IMR-90 (cell line): ENCODE measurements around the gene FTO. TPM values are rescaled to one million over a fixed set of nuclear protein-coding genes. Genes with fewer than 3 reads are reported as not detected.

Source experiments
- ATAC-seq: fragments of 200-7000 bp; cut with Tn5 transposase; 2 replicates; pipeline ENCODE4 v1.9.1; 2020; ENCODE audit warnings: low read depth, mild to moderate bottlenecking, moderate library complexity
- BruUV-seq: library from RNA; stranded (reverse); fragments of 400-500 nt; replicated peaks from 2 replicates; lab custom pipeline; 2021; lab: Mats Ljungman, UMichigan
- CTCF ChIA-PET: fragments of 300-600 bp; formaldehyde crosslinking; extraction: SDS; loops from one replicate; lab custom pipeline; 2021; ENCODE audit warnings: antibody characterized with exemption; lab: Yijun Ruan, JAX
- POLR2A ChIA-PET: fragments of 300-600 bp; sonication (Branson Sonifier 250); formaldehyde crosslinking; loops from one replicate; lab custom pipeline; 2022; ENCODE audit warnings: antibody characterized with exemption; ENCODE audit not compliant: unreplicated experiment; lab: Charles Lee
- DNase-seq: peaks from one replicate; pipeline ENCODE4 v3.0.0; 2013
- H2AFZ ChIP-seq: replicated peaks from 2 replicates; pipeline ENCODE3; 2013; ENCODE audit warnings: low read length, mild to moderate bottlenecking; ENCODE audit not compliant: poor library complexity
- H2AK5ac ChIP-seq: 2 replicates; pipeline ENCODE4 v1.6.1; 2013; ENCODE audit warnings: low read depth, low read length, inconsistent platforms
- H2AK9ac ChIP-seq: replicated peaks from 2 replicates; pipeline ENCODE3; 2013; ENCODE audit warnings: mild to moderate bottlenecking, low read depth, low read length, moderate library complexity; ENCODE audit not compliant: poor library complexity
- H2BK120ac ChIP-seq: 2 replicates; pipeline ENCODE4 v1.6.1; 2013; ENCODE audit warnings: low read depth, low read length, inconsistent platforms
- H2BK15ac ChIP-seq: 3 replicates; pipeline ENCODE4 v1.6.1; 2013; ENCODE audit warnings: low read depth, low read length, inconsistent platforms
- H2BK20ac ChIP-seq: 2 replicates; pipeline ENCODE4 v1.6.1; 2013; ENCODE audit warnings: low read depth, mild to moderate bottlenecking, inconsistent platforms, low read length, moderate library complexity
- H2BK5ac ChIP-seq: 2 replicates; pipeline ENCODE4 v1.6.1; 2013; ENCODE audit warnings: mild to moderate bottlenecking, low read depth, low read length, inconsistent platforms; ENCODE audit not compliant: poor library complexity, severe bottlenecking
- H3K14ac ChIP-seq: replicated peaks from 2 replicates; pipeline ENCODE4 v1.6.1; 2013; ENCODE audit warnings: low read depth, low read length, inconsistent platforms
- H3K18ac ChIP-seq: 2 replicates; pipeline ENCODE4 v1.6.1; 2013; ENCODE audit warnings: low read depth, low read length, control low read depth
- H3K23ac ChIP-seq: 2 replicates; pipeline ENCODE4 v1.6.1; 2013; ENCODE audit warnings: low read depth, low read length, inconsistent platforms
- H3K27ac ChIP-seq: 2 replicates; pipeline ENCODE4 v1.5.1; 2013; ENCODE audit warnings: mild to moderate bottlenecking, control low read depth, low read length; ENCODE audit not compliant: insufficient read depth
- H3K27me3 ChIP-seq: 2 replicates; pipeline ENCODE4 v1.6.1; 2013; ENCODE audit warnings: low read length; ENCODE audit not compliant: control insufficient read depth, insufficient read depth
- H3K36me3 ChIP-seq: 2 replicates; pipeline ENCODE4 v1.6.1; 2013; ENCODE audit warnings: low read length, mixed read lengths; ENCODE audit not compliant: control insufficient read depth, insufficient read depth
- H3K4ac ChIP-seq: 2 replicates; pipeline ENCODE4 v1.6.1; 2013; ENCODE audit warnings: low read depth, low read length, inconsistent platforms
- H3K4me1 ChIP-seq: 2 replicates; pipeline ENCODE4 v1.6.1; 2013; ENCODE audit warnings: low read length, mixed read lengths; ENCODE audit not compliant: control insufficient read depth, insufficient read depth
- H3K4me2 ChIP-seq: 2 replicates; pipeline ENCODE4 v1.6.1; 2013; ENCODE audit warnings: low read depth, mild to moderate bottlenecking, control low read depth, low read length, moderate library complexity
- H3K4me3 ChIP-seq: 2 replicates; pipeline ENCODE4 v1.5.1; 2013; ENCODE audit warnings: low read depth, mild to moderate bottlenecking, control low read depth, low read length, moderate library complexity; ENCODE audit not compliant: insufficient read depth
- H3K56ac ChIP-seq: 2 replicates; pipeline ENCODE4 v1.6.1; 2013; ENCODE audit warnings: low read length, inconsistent platforms; ENCODE audit not compliant: insufficient read depth; ENCODE audit errors: extremely low read depth
- H3K79me1 ChIP-seq, 2 experiments: 2 replicates each; pipeline ENCODE4 v1.6.1; 2013; ENCODE audit warnings: low read length in 2 of 2, inconsistent platforms in 1 of 2, low read depth in 1 of 2
- H3K9ac ChIP-seq: 2 replicates; pipeline ENCODE4 v1.6.1; 2013; ENCODE audit warnings: low read depth, low read length, control low read depth
- H3K9me1 ChIP-seq: 2 replicates; pipeline ENCODE4 v1.6.1; 2013; ENCODE audit warnings: low read length, inconsistent platforms; ENCODE audit not compliant: insufficient read depth
- H3K9me3 ChIP-seq: 2 replicates; pipeline ENCODE4 v1.6.1; 2013; ENCODE audit warnings: low read length; ENCODE audit not compliant: control insufficient read depth, insufficient read depth
- H4K20me1 ChIP-seq: 2 replicates; pipeline ENCODE4 v1.6.1; 2013; ENCODE audit warnings: low read length, inconsistent platforms; ENCODE audit not compliant: insufficient read depth
- H4K5ac ChIP-seq: 2 replicates; pipeline ENCODE4 v1.6.1; 2013; ENCODE audit warnings: mild to moderate bottlenecking, low read depth, low read length, control low read depth
- H4K8ac ChIP-seq, 2 experiments: 2 replicates each; pipeline ENCODE4 v1.6.1; 2013; ENCODE audit warnings: low read depth in 2 of 2, low read length in 2 of 2, control low read depth in 1 of 2, inconsistent platforms in 1 of 2
- H4K91ac ChIP-seq: 2 replicates; pipeline ENCODE4 v1.6.1; 2013; ENCODE audit warnings: low read depth, low read length, inconsistent platforms; ENCODE audit not compliant: insufficient read depth
- SMC3 ChIP-seq: fragments of 150-350 bp; IDR thresholded peaks from 2 replicates; pipeline ENCODE4 v1.6.1; 2016; ENCODE audit warnings: low read depth, mild to moderate bottlenecking, antibody characterized with exemption, low read length, moderate library complexity
- WGBS, 2 experiments: methylation state at CpG; one replicate each; pipeline versions ENCODE4 v1.1.5 to v1.1.7; 2013; ENCODE audit warnings: missing lambda C conversion rate in 2 of 2; ENCODE audit not compliant: insufficient read length in 1 of 2; ENCODE audit errors: extremely low coverage in 2 of 2; 5-methylcytosine and 5-hydroxymethylcytosine counted together
- dilution Hi-C: fragments of 300-500 bp; cut with HindIII; formaldehyde crosslinking; loops from one replicate; pipeline ENCODE4 v1.14.3; 2018; ENCODE audit warnings: low sequenced_read_pairs; ENCODE audit not compliant: unreplicated experiment
- in situ Hi-C: fragments of 300-500 bp; cut with MboI; formaldehyde crosslinking; loops from 3 replicates; pipeline ENCODE4 v1.14.3; 2019; ENCODE audit warnings: low sequenced_read_pairs, inconsistent platforms, mixed read lengths
- intact Hi-C: fragments of 100-400 bp; cut with micrococcal nuclease; formaldehyde crosslinking; loops from 2 replicates; pipeline ENCODE4 v1.10.0; 2022
- polyA plus RNA-seq, 3 experiments: library from polyadenylated mRNA; depleted of rRNA; stranded (reverse); fragments of >200 nt; gene quantifications; 2 replicates each; pipeline ENCODE4 v1.2.3, GENCODE V29; 2012; ENCODE audit warnings: low replicate concordance in 1 of 3
- total RNA-seq: library from RNA; depleted of rRNA; stranded (reverse); fragments of >200 nt; gene quantifications from 2 replicates; pipeline ENCODE4 v1.2.3, GENCODE V29; 2012

The FTO gene
- total and polyA plus RNA-seq, 2 of the 4 experiments (the other 2 are of a cell fraction), result 70.3 to 132 TPM

- DNase-seq, result peak; percentile 22
These were observed 180.8 kb downstream of the FTO start for GRCh38 chr16:53884748-53885147.

More at GRCh38 chr16:53884748-53885147, 180.8 kb downstream of the FTO start:
- Histone ChIP-seq H2BK120ac (no peak overlapping the region), H3K36me3 (peaks cover 13% of the 10 kb centered on the region), H2AK5ac (no peak overlapping the region), H2AK9ac (no peak overlapping the region), H3K9me3 (no peaks in the 10 kb centered on the region), H3K79me1 (no peaks in the 10 kb centered on the region; a peak in 1 of 4 replicates), H3K23ac (no peak overlapping the region), H3K4me3 (no peak overlapping the region), H4K8ac (no peak overlapping the region), H3K4ac (no peak overlapping the region), H2BK20ac (no peak overlapping the region), H3K18ac (no peak overlapping the region), H2AFZ (no peak overlapping the region), H3K27ac (no peak overlapping the region), H3K4me2 (no peak overlapping the region), H4K5ac (no peak overlapping the region), H3K4me1 (no peaks in the 10 kb centered on the region; the same call in 1 of the 2 replicates), H4K91ac (no peak overlapping the region), H3K9ac (no peak overlapping the region), H3K9me1 (0 out of 2 replicates have a peak, but pooled peaks cover 4% of the 10 kb centered on the region), H2BK15ac (no peak overlapping the region), H3K56ac (no peak overlapping the region), H2BK5ac (no peak overlapping the region), H3K14ac (no peak overlapping the region), H3K27me3 (no peaks in the 10 kb centered on the region), H4K20me1 (no peaks in the 10 kb centered on the region)
- intact Hi-C loops (no loop called here), dilution Hi-C loops (no loop called here), in situ Hi-C loops (loop anchor here (25.0 kb wide), 1 partner anchor 1053 kb away; the partner anchor contains the start of gene IRX5)
- no peak for TF ChIP-seq SMC3
- WGBS, 2 experiments, result 85% methylated on average over 2 of the region's 4 CpGs; no CpG with 5 or more reads in 1 of the 2 experiments
- ChIA-PET POLR2A (no interaction called here), CTCF (no interaction called here)
- no TSS peak for BruUV-seq
- no peak for ATAC-seq
